ENCODE results near the gene SLC44A3. TPM values are rescaled to one million over a fixed set of nuclear protein-coding genes. Genes with fewer than 3 reads are reported as not detected.

The SLC44A3 gene
- total and polyA plus RNA-seq, 8 donors, result 3.1 to 80.3 (median 12.0) TPM; not detected in 1

DNA sequence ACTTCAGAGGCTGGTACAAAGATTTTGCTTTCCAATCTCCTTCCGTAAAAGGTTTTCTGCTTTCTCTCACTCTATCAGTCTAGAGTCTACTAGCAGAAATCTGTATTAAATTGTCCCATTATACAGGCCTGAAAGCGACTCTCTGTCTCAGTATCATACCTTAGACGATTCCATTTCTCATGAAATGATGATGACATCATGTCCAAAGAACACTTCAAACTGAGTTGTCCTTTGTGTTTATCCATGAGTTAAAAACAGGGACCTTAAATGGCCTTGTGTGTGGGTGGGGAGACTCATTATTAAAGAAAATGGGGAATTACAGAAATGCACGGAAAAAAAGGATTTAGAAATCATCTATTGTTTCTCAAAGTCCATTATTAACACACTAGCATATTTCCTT is 21.0 kb upstream of the SLC44A3 start:
- Histone ChIP-seq H3K27me3 (no peaks in the 10 kb centered on the region), H3K27ac (no peak overlapping the region), H3K4me1 (peaks cover 21 to 50% (median 26%) of the 10 kb centered on the region in 4 donors), H3K4me3 (no peak overlapping the region), H3K36me3 (no peaks in the 10 kb centered on the region), H3K9me3 (no peaks in the 10 kb centered on the region)
- 78 to 84% (median 82%) methylated on average over 4 of the region's 4 CpGs for WGBS, 5 donors
- intact Hi-C loops (cut with DNase I; ENCODE audit: low total_unique reads), result no loop called here
- TF ChIP-seq POLR2AphosphoS5 (IDR thresholded peaks at IDR 0.05), result no peak
- no peak for TF ChIP-seq POLR2A (IDR thresholded peaks at IDR 0.05)
- no peak for TF ChIP-seq EP300 (IDR thresholded peaks at IDR 0.05)
- TF ChIP-seq, protein P1, sequence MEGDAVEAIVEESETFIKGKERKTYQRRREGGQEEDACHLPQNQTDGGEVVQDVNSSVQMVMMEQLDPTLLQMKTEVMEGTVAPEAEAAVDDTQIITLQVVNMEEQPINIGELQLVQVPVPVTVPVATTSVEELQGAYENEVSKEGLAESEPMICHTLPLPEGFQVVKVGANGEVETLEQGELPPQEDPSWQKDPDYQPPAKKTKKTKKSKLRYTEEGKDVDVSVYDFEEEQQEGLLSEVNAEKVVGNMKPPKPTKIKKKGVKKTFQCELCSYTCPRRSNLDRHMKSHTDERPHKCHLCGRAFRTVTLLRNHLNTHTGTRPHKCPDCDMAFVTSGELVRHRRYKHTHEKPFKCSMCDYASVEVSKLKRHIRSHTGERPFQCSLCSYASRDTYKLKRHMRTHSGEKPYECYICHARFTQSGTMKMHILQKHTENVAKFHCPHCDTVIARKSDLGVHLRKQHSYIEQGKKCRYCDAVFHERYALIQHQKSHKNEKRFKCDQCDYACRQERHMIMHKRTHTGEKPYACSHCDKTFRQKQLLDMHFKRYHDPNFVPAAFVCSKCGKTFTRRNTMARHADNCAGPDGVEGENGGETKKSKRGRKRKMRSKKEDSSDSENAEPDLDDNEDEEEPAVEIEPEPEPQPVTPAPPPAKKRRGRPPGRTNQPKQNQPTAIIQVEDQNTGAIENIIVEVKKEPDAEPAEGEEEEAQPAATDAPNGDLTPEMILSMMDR (IDR thresholded peaks at IDR 0.05), result no peak
- no peak for DNase-seq

DNA sequence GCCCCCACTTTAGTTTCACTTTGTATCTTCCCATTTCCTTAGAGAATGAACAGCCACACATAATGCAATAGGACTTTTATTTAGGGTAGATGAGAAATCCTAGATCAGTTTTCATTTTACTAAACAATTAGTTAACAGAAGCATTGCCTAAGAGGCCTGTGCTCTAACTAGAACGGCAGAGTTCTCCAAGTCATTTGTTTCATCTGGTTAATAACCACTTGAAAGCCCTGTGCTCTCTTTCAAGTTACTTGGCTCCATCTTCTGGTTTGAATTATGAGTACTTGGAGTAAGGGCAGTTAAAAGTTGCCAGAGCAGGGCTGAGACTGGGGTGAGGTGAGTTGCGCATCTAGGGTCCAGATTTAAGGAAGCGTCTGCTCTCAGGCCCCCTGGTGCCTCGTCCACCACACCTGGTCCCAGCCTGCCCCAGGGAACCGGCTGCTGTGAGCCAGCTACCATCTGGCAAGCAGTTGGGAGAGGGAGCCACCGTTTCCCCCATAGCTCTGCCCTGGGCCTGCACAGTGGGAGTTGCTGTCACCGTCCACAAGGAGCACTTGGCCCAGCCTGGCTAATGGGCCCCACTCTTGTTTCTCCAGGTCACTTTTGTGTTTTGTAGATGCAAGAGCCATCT is 18.1 kb upstream of the SLC44A3 start:
- no peaks in the 10 kb centered on the region for H3K27me3 ChIP-seq
- peak overlapping the region; percentile 65 to 84 (median 77) for H3K27ac ChIP-seq
- intact Hi-C loops (cut with DNase I; ENCODE audit: low total_unique reads), result no loop called here
- H3K4me1 ChIP-seq, result peaks cover 23 to 69% (median 35%) of the 10 kb centered on the region in 4 donors
- DNase-seq, result peak in 1 of 2 donors; percentile 84
- peak overlapping the region; percentile 0 to 14 (median 10) for H3K4me3 ChIP-seq
- H3K9me3 ChIP-seq, result no peaks in the 10 kb centered on the region
- 22 to 31% (median 28%) methylated on average over 7 of the region's 7 CpGs for WGBS, 5 donors
- TF ChIP-seq POLR2A (IDR thresholded peaks at IDR 0.05) (no peak), POLR2AphosphoS5 (IDR thresholded peaks at IDR 0.05) (peak; percentile 18 to 66 (median 19)), EP300 (IDR thresholded peaks at IDR 0.05) (no peak)
- TF ChIP-seq, protein P1 (IDR thresholded peaks at IDR 0.05), result peak in 3 of 7 experiments; percentile 7 to 64 (median 43)
- no peaks in the 10 kb centered on the region for H3K36me3 ChIP-seq

DNA sequence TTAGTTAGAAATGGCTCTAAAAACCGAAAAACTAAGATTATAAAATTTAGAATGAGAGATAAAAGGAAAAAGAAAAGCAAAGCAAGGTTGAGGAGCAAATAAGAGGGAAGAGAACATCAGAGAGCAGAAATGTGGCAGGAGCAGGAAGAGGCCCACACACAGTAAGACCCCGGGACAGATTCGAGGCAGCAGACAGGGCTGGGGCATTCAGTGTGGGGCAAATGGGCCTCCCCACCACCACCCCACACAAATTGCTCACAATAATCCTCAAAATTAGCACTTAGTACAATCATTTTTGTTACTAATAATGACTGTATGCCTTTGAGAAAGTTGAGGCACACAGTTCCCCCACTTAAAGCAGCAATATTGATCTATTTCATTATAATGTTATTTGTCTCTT is 17.1 kb upstream of the SLC44A3 start:
- DNase-seq, result no peak
- TF ChIP-seq POLR2A (IDR thresholded peaks at IDR 0.05) (no peak), EP300 (IDR thresholded peaks at IDR 0.05) (no peak), POLR2AphosphoS5 (IDR thresholded peaks at IDR 0.05) (no peak)
- TF ChIP-seq, protein P1 (IDR thresholded peaks at IDR 0.05), result no peak
- WGBS, 5 donors, result 71 to 85% (median 78%) methylated on average over 3 of the region's 3 CpGs
- Histone ChIP-seq H3K36me3 (no peaks in the 10 kb centered on the region), H3K4me3 (no peak overlapping the region), H3K27ac (peak overlapping the region in 4 of 5 donors; percentile 65 to 84 (median 78)), H3K27me3 (no peaks in the 10 kb centered on the region), H3K4me1 (peaks cover 23 to 76% (median 35%) of the 10 kb centered on the region in 4 donors), H3K9me3 (no peaks in the 10 kb centered on the region)
- intact Hi-C loops (cut with DNase I; ENCODE audit: low total_unique reads), result no loop called here

DNA sequence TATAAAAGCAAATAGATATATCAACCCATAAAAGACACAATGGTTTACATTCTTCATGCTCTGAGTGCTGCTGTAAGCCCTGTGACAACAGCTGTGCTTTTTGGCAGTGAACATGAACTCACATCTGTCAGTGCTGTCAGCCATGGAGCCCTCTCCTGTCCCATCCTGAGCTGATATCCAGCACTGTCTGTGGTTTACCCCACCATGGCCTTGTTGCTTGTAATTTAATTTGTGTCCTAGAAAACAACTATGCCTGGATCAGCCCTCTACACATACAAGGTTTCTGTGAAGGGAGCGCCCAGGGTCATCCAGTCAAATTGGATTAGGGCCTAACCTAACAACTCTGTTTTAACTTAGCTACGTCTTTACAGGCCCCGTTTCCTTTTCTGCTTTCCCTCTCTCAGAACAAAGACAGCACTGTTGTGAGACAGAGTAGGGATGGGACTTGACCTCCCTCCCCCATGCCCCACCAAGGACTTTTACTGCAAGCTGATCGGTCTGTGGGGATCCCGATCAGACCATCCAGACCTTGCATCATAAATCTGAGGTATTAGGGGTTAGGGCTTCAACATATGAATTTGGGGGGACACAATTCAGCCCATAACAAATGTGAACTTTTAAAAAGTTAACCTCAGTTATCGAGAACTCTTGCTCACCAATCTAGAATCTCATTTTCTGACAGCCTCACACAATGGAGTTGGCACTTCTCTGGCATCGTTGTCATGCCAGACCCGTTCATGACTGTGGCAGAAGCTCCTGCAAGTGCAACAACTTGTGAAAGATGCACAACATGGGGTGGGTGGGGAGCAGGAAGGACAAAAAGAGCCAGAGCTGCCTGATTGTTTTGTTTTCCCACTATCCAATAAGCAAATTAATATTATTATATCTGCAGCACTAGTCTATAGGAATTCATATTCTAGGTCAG is 16.4 kb upstream of the SLC44A3 start:
- intact Hi-C loops (cut with DNase I; ENCODE audit: low total_unique reads), result no loop called here
- Histone ChIP-seq H3K27ac (peak overlapping the region; percentile 24 to 84 (median 77)), H3K9me3 (no peaks in the 10 kb centered on the region), H3K4me1 (peaks cover 23 to 73% (median 35%) of the 10 kb centered on the region in 4 donors), H3K36me3 (no peaks in the 10 kb centered on the region), H3K27me3 (no peaks in the 10 kb centered on the region), H3K4me3 (no peak overlapping the region)
- 39 to 54% (median 44%) methylated on average over 8 of the region's 8 CpGs for WGBS, 5 donors
- TF ChIP-seq, protein P1 (IDR thresholded peaks at IDR 0.05), result no peak
- peak in 1 of 3 donors; percentile 4 for TF ChIP-seq POLR2AphosphoS5 (IDR thresholded peaks at IDR 0.05)
- DNase-seq, result peak in 1 of 2 donors; percentile 78

All from stomach (tissue), 9 donors.